PC-3 (cell line): ENCODE measurements around the gene CDAN1. TPM values are rescaled to one million over a fixed set of nuclear protein-coding genes. Genes with fewer than 3 reads are reported as not detected.

Experiments
- ATAC-seq: fragments of 200-7000 bp; cut with Tn5 transposase; 2 replicates; pipeline ENCODE4 v1.9.1; 2020; ENCODE audit warnings: mild to moderate bottlenecking, moderate library complexity
- BruUV-seq: library from RNA; stranded (reverse); fragments of 400-500 nt; replicated peaks from 2 replicates; lab custom pipeline; 2021; lab: Mats Ljungman, UMichigan
- CTCF ChIA-PET: fragments of 300-600 bp; sonication (Branson Sonifier 250); formaldehyde crosslinking; loops from one replicate; lab custom pipeline; 2022; ENCODE audit warnings: antibody characterized with exemption; lab: Charles Lee
- POLR2A ChIA-PET: fragments of 300-600 bp; sonication (Branson Sonifier 250); formaldehyde crosslinking; loops from one replicate; lab custom pipeline; 2022; ENCODE audit warnings: antibody characterized with exemption; ENCODE audit not compliant: unreplicated experiment; lab: Charles Lee
- DNase-seq: peaks from one replicate; pipeline ENCODE4 v3.0.0-alpha.2; 2015
- H2AFZ ChIP-seq: fragments of 300-600 bp; sonication (generic); 2 replicates; pipeline ENCODE4 v1.6.0; 2016; ENCODE audit warnings: antibody characterized with exemption, low read length
- H3F3A ChIP-seq: fragments of 300-600 bp; sonication (generic); one replicate; pipeline ENCODE4 v1.6.0; 2017; ENCODE audit warnings: antibody characterized with exemption, low read length, control low read depth, mild to moderate bottlenecking; ENCODE audit not compliant: unreplicated experiment
- H3K27ac ChIP-seq: fragments of 300-600 bp; sonication (generic); 2 replicates; pipeline ENCODE4 v1.5.1; 2016; ENCODE audit warnings: mild to moderate bottlenecking, low read length
- H3K27me3 ChIP-seq: fragments of 300-600 bp; sonication (generic); 2 replicates; pipeline ENCODE4 v1.6.1; 2016; ENCODE audit warnings: low read length, mixed read lengths
- H3K36me3 ChIP-seq: fragments of 300-600 bp; sonication (generic); 2 replicates; pipeline ENCODE4 v1.6.1; 2016; ENCODE audit warnings: low read depth, mixed run types, low read length, mixed read lengths
- H3K4me1 ChIP-seq: fragments of 300-600 bp; sonication (generic); 2 replicates; pipeline ENCODE4 v1.5.1; 2016; ENCODE audit warnings: low read length; ENCODE audit not compliant: insufficient read depth
- H3K4me2 ChIP-seq: fragments of 300-600 bp; sonication (generic); 2 replicates; pipeline ENCODE4 v1.6.0; 2016; ENCODE audit warnings: low read length
- H3K4me3 ChIP-seq: fragments of 300-600 bp; sonication (generic); 2 replicates; pipeline ENCODE4 v1.5.1; 2016; ENCODE audit warnings: mild to moderate bottlenecking, low read length, mixed read lengths
- H3K79me2 ChIP-seq: fragments of 300-600 bp; sonication (generic); 2 replicates; pipeline ENCODE4 v1.6.1; 2017; ENCODE audit warnings: low read length, mixed read lengths
- H3K9ac ChIP-seq: fragments of 300-600 bp; sonication (generic); 2 replicates; pipeline ENCODE4 v1.6.0; 2016; ENCODE audit warnings: mild to moderate bottlenecking, low read length
- H3K9me2 ChIP-seq: fragments of 300-600 bp; sonication (generic); replicated peaks from 2 replicates; pipeline ENCODE4 v1.6.1; 2016; ENCODE audit warnings: mixed run types, low read length, mixed read lengths
- H3K9me3 ChIP-seq: fragments of 300-600 bp; sonication (generic); 2 replicates; pipeline ENCODE4 v1.6.1; 2016; ENCODE audit warnings: low read length, mixed read lengths
- H4K20me1 ChIP-seq: fragments of 300-600 bp; sonication (generic); 2 replicates; pipeline ENCODE4 v1.6.1; 2016; ENCODE audit warnings: low read length, mixed read lengths
- CTCF ChIP-seq: fragments of 300-600 bp; sonication (generic); conservative IDR thresholded peaks from 2 replicates; pipeline ENCODE4 v1.5.1; 2017; ENCODE audit warnings: antibody characterized with exemption, low read depth, mild to moderate bottlenecking, low read length
- EZH2 ChIP-seq: fragments of 300-600 bp; sonication (generic); IDR thresholded peaks from one replicate; pipeline ENCODE4 v1.6.1; 2017; ENCODE audit warnings: antibody characterized with exemption, mild to moderate bottlenecking, low read length; ENCODE audit not compliant: unreplicated experiment
- EZH2phosphoT487 ChIP-seq: fragments of 300-600 bp; sonication (generic); IDR thresholded peaks from 2 replicates; pipeline ENCODE4 v1.6.1; 2018; ENCODE audit warnings: mild to moderate bottlenecking, antibody characterized with exemption, low read length, borderline replicate concordance
- intact Hi-C: fragments of 100-400 bp; cut with micrococcal nuclease; formaldehyde crosslinking; loops from 2 replicates; pipeline ENCODE4 v1.9.0; 2023
- total RNA-seq: library from RNA; depleted of rRNA; stranded (reverse); fragments of >200 nt; gene quantifications from 2 replicates; pipeline ENCODE4 v1.2.3, GENCODE V29; 2014

CDAN1 gene
- total RNA-seq, 1 experiment from 2014 or later, result 38.6 TPM

- Histone ChIP-seq H3K4me2 (no peak overlapping the region), H3F3A (no peaks in the 10 kb centered on the region), H3K9me3 (no peaks in the 10 kb centered on the region), H3K9me2 (no peaks in the 10 kb centered on the region), H3K27ac (no peak overlapping the region), H4K20me1 (no peaks in the 10 kb centered on the region), H3K27me3 (no peaks in the 10 kb centered on the region), H3K4me3 (no peak overlapping the region), H2AFZ (no peak overlapping the region), H3K4me1 (no peaks in the 10 kb centered on the region), H3K36me3 (no peaks in the 10 kb centered on the region), H3K9ac (no peak overlapping the region), H3K79me2 (peaks cover 2% of the 10 kb centered on the region; the same call in 1 of the 2 replicates)
- POLR2A ChIA-PET, result interaction anchor here (0.6 kb wide), 1 partner anchor 173 kb away, joined by 3 read pairs; no protein-coding TSS in a partner anchor
- no TSS peak for BruUV-seq
- ATAC-seq (no peak), DNase-seq (no peak)
- CTCF ChIA-PET, result no interaction called here
- TF ChIP-seq CTCF (no peak), EZH2phosphoT487 (no peak), EZH2 (no peak)
- intact Hi-C loops, result no loop called here
These were observed 4.8 kb upstream of the CDAN1 start for GRCh38 chr15:42741710-42742109.

- BruUV-seq, result TSS peak; percentile 89
- H3K9me3 ChIP-seq, result no peaks in the 10 kb centered on the region
- intact Hi-C loops, result loop anchor here (1.0 kb wide), 1 partner anchor 189 kb away; no protein-coding TSS in a partner anchor
- peak overlapping the region; percentile 97 for H2AFZ ChIP-seq
- H3K36me3 ChIP-seq, result peaks cover 16% of the 10 kb centered on the region; the same call in 1 of the 2 replicates
- no peak for TF ChIP-seq EZH2phosphoT487
- peak; percentile 72 for TF ChIP-seq CTCF
- ATAC-seq (peak; percentile 35), DNase-seq (peak; percentile 79)
- peak overlapping the region; percentile 81 for H3K9ac ChIP-seq
- POLR2A ChIA-PET, result no interaction called here
- peaks cover 8% of the 10 kb centered on the region for H3K4me1 ChIP-seq
- H3F3A ChIP-seq, result no peaks in the 10 kb centered on the region
- H3K79me2 ChIP-seq, result peaks cover 22% of the 10 kb centered on the region
- H3K27me3 ChIP-seq, result no peaks in the 10 kb centered on the region
- peak overlapping the region; percentile 97 for H3K4me3 ChIP-seq
- CTCF ChIA-PET, result interaction anchor here (0.5 to 1.0 kb wide), 5 partner anchors 109 to 466 kb away, joined by 3 to 4 read pairs (median 3); no protein-coding TSS in a partner anchor
- H3K9me2 ChIP-seq, result no peaks in the 10 kb centered on the region
- H3K27ac ChIP-seq, result 0 out of 2 replicates have a peak overlapping the region, but pooled peaks have one; percentile 29
- H3K4me2 ChIP-seq, result peak overlapping the region; percentile 91
- no peaks in the 10 kb centered on the region for H4K20me1 ChIP-seq
These were observed 801 bp upstream of the CDAN1 start for GRCh38 chr15:42737529-42738328.
